HCT116 (cell line): ENCODE measurements around the gene TMOD4. TPM values are rescaled to one million over a fixed set of nuclear protein-coding genes. Genes with fewer than 3 reads are reported as not detected.

Experiments
- ATAC-seq: fragments of 200-7000 bp; cut with Tn5 transposase; 2 replicates; pipeline ENCODE4 v1.9.1; 2020; ENCODE audit warnings: mild to moderate bottlenecking, moderate library complexity
- BruUV-seq: library from RNA; stranded (reverse); fragments of 400-500 nt; replicated peaks from 2 replicates; lab custom pipeline; 2021; lab: Mats Ljungman, UMichigan
- CTCF ChIA-PET: fragments of 300-600 bp; sonication (Branson Sonifier 250); formaldehyde crosslinking; loops from one replicate; lab custom pipeline; 2021; ENCODE audit warnings: antibody characterized with exemption; lab: Charles Lee
- POLR2A ChIA-PET: fragments of 300-600, 350-600 bp; sonication (Branson Sonifier 250); formaldehyde crosslinking; loops from one replicate; lab custom pipeline; 2021; ENCODE audit warnings: antibody characterized with exemption; lab: Charles Lee
- RAD21 ChIA-PET, 2 experiments: fragments of 300-600 bp; sonication (Branson Sonifier 250); formaldehyde crosslinking; loops; one replicate each; lab custom pipeline; 2023; ENCODE audit warnings: low total read pairs in 2 of 2; ENCODE audit not compliant: uncharacterized antibody in 2 of 2, unreplicated experiment in 2 of 2, low non-redundant PET in 1 of 2; lab: Charles Lee
- DNase-seq: peaks from one replicate; pipeline ENCODE4 v3.0.0-alpha.2; 2010; ENCODE audit warnings: low read depth, low spot score
- H2AFZ ChIP-seq: fragments of 200-600 bp; shearing (Covaris generic), sonication (generic); 2 replicates; pipeline ENCODE4 v1.6.1; 2017; ENCODE audit warnings: low read depth, mixed run types, mixed read lengths, antibody characterized with exemption, low read length; ENCODE audit not compliant: poor library complexity, severe bottlenecking
- H3K27ac ChIP-seq: 2 replicates; pipeline ENCODE4 v1.5.1; 2012; ENCODE audit warnings: low read depth, low read length
- H3K27me3 ChIP-seq: fragments of 200-600 bp; sonication (generic); 2 replicates; pipeline ENCODE4 v1.6.1; 2016; ENCODE audit warnings: mixed run types, low read length, mixed read lengths; ENCODE audit not compliant: insufficient read depth
- H3K36me3 ChIP-seq, 2 experiments: fragments of 200-500 bp in 1 of 2; fragments of 200-600 bp in 1 of 2; sonication (Bioruptor generic) in 1 of 2; sonication (generic) in 1 of 2; 2 replicates each; pipeline versions ENCODE4 v1.5.1 to v1.6.1; 2014 to 2016; ENCODE audit warnings: low read length in 2 of 2, inconsistent platforms in 1 of 2, mixed read lengths in 1 of 2, mixed run types in 1 of 2; ENCODE audit not compliant: insufficient read depth in 2 of 2, control insufficient read depth in 1 of 2
- H3K4me1 ChIP-seq, 2 experiments: fragments of 200-600 bp in 1 of 2; sonication (generic) in 1 of 2; 2 replicates each; pipeline versions ENCODE4 v1.5.1 to v1.6.1; 2012 to 2017; ENCODE audit warnings: low read length in 2 of 2, inconsistent platforms in 1 of 2, mild to moderate bottlenecking in 1 of 2, mixed read lengths in 1 of 2, mixed run types in 1 of 2, moderate library complexity in 1 of 2; ENCODE audit not compliant: insufficient read depth in 2 of 2, control insufficient read depth in 1 of 2
- H3K4me2 ChIP-seq: fragments of 200-600 bp; sonication (generic); 2 replicates; pipeline ENCODE4 v1.6.1; 2017; ENCODE audit warnings: mixed run types, low read length, mixed read lengths
- H3K4me3 ChIP-seq, 2 experiments: fragments of 200-600 bp in 1 of 2; sonication (generic) in 1 of 2; replicated peaks in 1 of 2; 2 replicates each; pipeline ENCODE4 v1.5.1; 2011 to 2016; ENCODE audit warnings: low read length in 2 of 2, control low read depth in 1 of 2, low read depth in 1 of 2, mild to moderate bottlenecking in 1 of 2, mixed read lengths in 1 of 2, mixed run types in 1 of 2
- H3K79me2 ChIP-seq: fragments of 200-600 bp; sonication (generic); 2 replicates; pipeline ENCODE4 v1.6.1; 2017; ENCODE audit warnings: mild to moderate bottlenecking, mixed run types, low read length, moderate library complexity, mixed read lengths; ENCODE audit not compliant: insufficient read depth
- H3K9ac ChIP-seq: fragments of 200-600 bp; sonication (generic); 2 replicates; pipeline ENCODE4 v1.6.1; 2016; ENCODE audit warnings: low read length, mixed read lengths
- H3K9me2 ChIP-seq: fragments of 200-600 bp; sonication (generic), shearing (Covaris generic); 2 replicates; pipeline ENCODE4 v1.6.1; 2017; ENCODE audit warnings: mixed run types, mild to moderate bottlenecking, moderate library complexity; ENCODE audit not compliant: insufficient read depth
- H3K9me3 ChIP-seq, 2 experiments: fragments of 200-500 bp in 1 of 2; fragments of 200-600 bp in 1 of 2; sonication (Bioruptor generic) in 1 of 2; sonication (generic) in 1 of 2; 2 replicates each; pipeline ENCODE4 v1.6.1; 2014 to 2017; ENCODE audit warnings: low read length in 2 of 2, mixed read lengths in 2 of 2, inconsistent platforms in 1 of 2, low read depth in 1 of 2, mild to moderate bottlenecking in 1 of 2, mixed run types in 1 of 2, moderate library complexity in 1 of 2; ENCODE audit not compliant: control insufficient read depth in 1 of 2, insufficient read depth in 1 of 2
- H4K20me1 ChIP-seq: fragments of 200-600 bp; sonication (generic), shearing (Covaris generic); 2 replicates; pipeline ENCODE4 v1.6.1; 2017; ENCODE audit warnings: mixed run types, mild to moderate bottlenecking, moderate library complexity; ENCODE audit not compliant: insufficient read depth
- EGR1 ChIP-seq: IDR thresholded peaks from 2 replicates; pipeline ENCODE4 v1.6.1; 2012; ENCODE audit warnings: low read depth
- ELF1 ChIP-seq: IDR thresholded peaks from 2 replicates; pipeline ENCODE4 v1.6.1; 2012; ENCODE audit warnings: low read depth, borderline replicate concordance
- EZH2 ChIP-seq: fragments of 200-600 bp; sonication (generic); IDR thresholded peaks from 2 replicates; pipeline ENCODE4 v1.6.1; 2017; ENCODE audit warnings: antibody characterized with exemption, mixed run types
- EZH2phosphoT487 ChIP-seq: fragments of 200-600 bp; IDR thresholded peaks from 2 replicates; pipeline ENCODE4 v1.6.1; 2018; ENCODE audit warnings: antibody characterized with exemption, borderline replicate concordance
- JUND ChIP-seq: IDR thresholded peaks from 2 replicates; pipeline ENCODE4 v1.6.1; 2012
- RAD21 ChIP-seq: IDR thresholded peaks from 2 replicates; pipeline ENCODE4 v1.6.1; 2012; ENCODE audit warnings: low read depth, mild to moderate bottlenecking
- SIN3A ChIP-seq: IDR thresholded peaks from 2 replicates; pipeline ENCODE4 v1.6.1; 2012; ENCODE audit warnings: low read depth
- SP1 ChIP-seq: IDR thresholded peaks from 2 replicates; pipeline ENCODE4 v1.6.1; 2012; ENCODE audit warnings: low read depth
- intact Hi-C: fragments of 100-400 bp; cut with micrococcal nuclease; formaldehyde crosslinking; loops from 2 replicates; pipeline ENCODE4 v1.10.0; 2022
- total RNA-seq: library from RNA; stranded (reverse); gene quantifications from one replicate; pipeline ENCODE4 v1.2.1, GENCODE V29; 2021; ENCODE audit not compliant: unreplicated experiment
- TF ChIP-seq, protein P1 (sequence below): IDR thresholded peaks from 2 replicates; pipeline ENCODE4 v1.6.1; 2012; ENCODE audit warnings: low read depth
- TF ChIP-seq, protein P2 (sequence below): IDR thresholded peaks from 2 replicates; pipeline ENCODE4 v1.6.1; 2012
- TF ChIP-seq, protein P3 (sequence below): IDR thresholded peaks from 2 replicates; pipeline ENCODE4 v1.6.1; 2012

The TMOD4 gene
- total RNA-seq, 1 experiment from 2014 or later: 1.8 TPM

DNA sequence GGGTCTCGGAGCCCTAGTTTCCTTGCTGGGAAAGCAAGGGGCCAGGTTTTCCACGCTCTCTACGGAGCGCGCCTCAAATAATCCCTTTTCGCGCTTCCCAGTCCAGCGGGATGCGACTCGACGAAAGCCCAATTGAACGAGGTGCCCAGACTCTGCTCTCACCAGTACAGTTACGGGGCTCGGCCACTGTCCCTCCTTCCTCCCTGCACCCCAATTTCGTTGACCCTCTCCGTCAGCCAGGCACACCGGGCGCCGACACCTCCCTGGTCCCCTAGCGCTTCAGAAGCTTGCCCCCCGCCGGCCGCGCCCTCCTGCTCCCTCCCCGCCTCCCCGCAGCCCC lies 29.7 kb downstream of the TMOD4 start:
- ChIA-PET CTCF (no interaction called here), RAD21 (no interaction called here), POLR2A (no interaction called here)
- no peak overlapping the region for H2AFZ ChIP-seq
- peak overlapping the region; percentile 91 for H3K4me2 ChIP-seq
- intact Hi-C loops: no loop called here
- H3K4me1 ChIP-seq: peaks cover 8 to 17% of the 10 kb centered on the region in 2 experiments; a peak in 3 of 4 replicates
- peak overlapping the region; percentile 50 to 68 for H3K4me3 ChIP-seq
- H3K36me3 ChIP-seq: no peaks in the 10 kb centered on the region
- peak overlapping the region; percentile 59 for H3K9ac ChIP-seq
- TSS peak; percentile 39 for BruUV-seq
- DNase-seq (no peak), ATAC-seq (no peak)
- no peak overlapping the region; the same call in 1 of the 2 replicates for H3K27ac ChIP-seq
- H4K20me1 ChIP-seq: no peaks in the 10 kb centered on the region
- H3K27me3 ChIP-seq: no peaks in the 10 kb centered on the region
- TF ChIP-seq SIN3A: no peak
- TF ChIP-seq ELF1: no peak
- TF ChIP-seq RAD21: no peak
- TF ChIP-seq EZH2phosphoT487: no peak
- no peaks in the 10 kb centered on the region for H3K9me3 ChIP-seq
- H3K79me2 ChIP-seq: no peaks in the 10 kb centered on the region
- no peaks in the 10 kb centered on the region for H3K9me2 ChIP-seq

DNA sequence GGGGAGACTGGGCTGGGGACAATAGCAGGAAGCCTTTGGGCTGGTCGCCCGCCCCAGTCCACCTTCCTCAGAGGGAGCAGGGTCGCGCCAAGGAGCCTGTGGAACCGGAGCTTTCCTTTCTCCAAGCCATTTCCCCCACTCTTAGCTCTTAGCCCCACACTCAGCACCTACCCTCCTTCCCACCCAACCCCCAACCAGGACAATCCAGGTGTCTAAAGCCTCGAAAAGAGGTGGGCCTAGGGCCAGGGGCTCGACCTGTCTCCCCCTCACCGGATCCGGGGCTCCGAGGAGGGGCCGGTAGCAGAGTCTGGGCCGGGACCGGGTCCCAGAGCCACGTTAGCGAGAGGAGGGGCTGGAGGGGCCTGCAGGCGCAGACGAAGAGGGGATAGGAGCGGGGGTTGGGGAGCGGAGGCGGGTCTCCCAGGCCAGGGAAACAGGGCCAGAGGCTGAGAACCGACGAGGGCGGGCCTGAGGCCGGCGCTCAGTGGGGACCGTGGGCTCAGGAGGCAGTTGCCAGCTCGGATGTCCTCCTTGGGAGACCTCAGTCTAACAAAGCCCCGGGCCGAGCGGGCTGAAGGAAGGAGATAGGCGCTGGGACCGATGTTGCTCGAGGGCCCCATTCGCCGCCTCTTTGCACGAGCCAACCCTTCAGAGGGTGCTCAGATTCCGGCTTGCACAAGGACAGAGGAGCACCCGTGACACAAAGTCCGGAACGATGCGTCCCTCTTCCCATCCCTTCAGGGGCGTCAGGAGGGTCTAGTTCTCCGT lies 30.3 kb downstream of the TMOD4 start:
- no peaks in the 10 kb centered on the region for H3K79me2 ChIP-seq
- BruUV-seq: no TSS peak
- ChIA-PET RAD21 (no interaction called here), CTCF (no interaction called here), POLR2A (no interaction called here)
- H3K9me3 ChIP-seq: no peaks in the 10 kb centered on the region
- H4K20me1 ChIP-seq: no peaks in the 10 kb centered on the region
- H3K4me3 ChIP-seq: peak overlapping the region; percentile 50 to 68
- no peaks in the 10 kb centered on the region for H3K9me2 ChIP-seq
- DNase-seq (no peak), ATAC-seq (no peak)
- H3K27ac ChIP-seq: no peak overlapping the region; the same call in 1 of the 2 replicates
- peak overlapping the region; percentile 91 for H3K4me2 ChIP-seq
- peaks cover 8 to 17% of the 10 kb centered on the region in 2 experiments; a peak in 3 of 4 replicates for H3K4me1 ChIP-seq
- no peak overlapping the region for H3K9ac ChIP-seq
- no peaks in the 10 kb centered on the region for H3K27me3 ChIP-seq
- H3K36me3 ChIP-seq: no peaks in the 10 kb centered on the region
- intact Hi-C loops: no loop called here
- TF ChIP-seq EZH2 (no peak), SP1 (no peak), EGR1 (no peak), ELF1 (no peak), EZH2phosphoT487 (no peak), JUND (no peak)
- TF ChIP-seq, protein P1, sequence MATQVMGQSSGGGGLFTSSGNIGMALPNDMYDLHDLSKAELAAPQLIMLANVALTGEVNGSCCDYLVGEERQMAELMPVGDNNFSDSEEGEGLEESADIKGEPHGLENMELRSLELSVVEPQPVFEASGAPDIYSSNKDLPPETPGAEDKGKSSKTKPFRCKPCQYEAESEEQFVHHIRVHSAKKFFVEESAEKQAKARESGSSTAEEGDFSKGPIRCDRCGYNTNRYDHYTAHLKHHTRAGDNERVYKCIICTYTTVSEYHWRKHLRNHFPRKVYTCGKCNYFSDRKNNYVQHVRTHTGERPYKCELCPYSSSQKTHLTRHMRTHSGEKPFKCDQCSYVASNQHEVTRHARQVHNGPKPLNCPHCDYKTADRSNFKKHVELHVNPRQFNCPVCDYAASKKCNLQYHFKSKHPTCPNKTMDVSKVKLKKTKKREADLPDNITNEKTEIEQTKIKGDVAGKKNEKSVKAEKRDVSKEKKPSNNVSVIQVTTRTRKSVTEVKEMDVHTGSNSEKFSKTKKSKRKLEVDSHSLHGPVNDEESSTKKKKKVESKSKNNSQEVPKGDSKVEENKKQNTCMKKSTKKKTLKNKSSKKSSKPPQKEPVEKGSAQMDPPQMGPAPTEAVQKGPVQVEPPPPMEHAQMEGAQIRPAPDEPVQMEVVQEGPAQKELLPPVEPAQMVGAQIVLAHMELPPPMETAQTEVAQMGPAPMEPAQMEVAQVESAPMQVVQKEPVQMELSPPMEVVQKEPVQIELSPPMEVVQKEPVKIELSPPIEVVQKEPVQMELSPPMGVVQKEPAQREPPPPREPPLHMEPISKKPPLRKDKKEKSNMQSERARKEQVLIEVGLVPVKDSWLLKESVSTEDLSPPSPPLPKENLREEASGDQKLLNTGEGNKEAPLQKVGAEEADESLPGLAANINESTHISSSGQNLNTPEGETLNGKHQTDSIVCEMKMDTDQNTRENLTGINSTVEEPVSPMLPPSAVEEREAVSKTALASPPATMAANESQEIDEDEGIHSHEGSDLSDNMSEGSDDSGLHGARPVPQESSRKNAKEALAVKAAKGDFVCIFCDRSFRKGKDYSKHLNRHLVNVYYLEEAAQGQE: no peak
- TF ChIP-seq, protein P2, sequence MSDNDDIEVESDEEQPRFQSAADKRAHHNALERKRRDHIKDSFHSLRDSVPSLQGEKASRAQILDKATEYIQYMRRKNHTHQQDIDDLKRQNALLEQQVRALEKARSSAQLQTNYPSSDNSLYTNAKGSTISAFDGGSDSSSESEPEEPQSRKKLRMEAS: no peak
- TF ChIP-seq, protein P3, sequence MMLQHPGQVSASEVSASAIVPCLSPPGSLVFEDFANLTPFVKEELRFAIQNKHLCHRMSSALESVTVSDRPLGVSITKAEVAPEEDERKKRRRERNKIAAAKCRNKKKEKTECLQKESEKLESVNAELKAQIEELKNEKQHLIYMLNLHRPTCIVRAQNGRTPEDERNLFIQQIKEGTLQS: no peak
- no peak overlapping the region for H2AFZ ChIP-seq
